AG20443 (cell line): Measurements from ENCODE around the gene GAS6.
"Not testable (repeated sequence)": the region's sequence is repeated elsewhere in the genome, so short reads cannot be mapped to it uniquely, and the experiment has no call there.

Experiments
- DNase-seq: peaks from one replicate; pipeline ENCODE4 v3.0.0; 2012; ENCODE audit warnings: low spot score, mixed read lengths

GAS6 gene

DNA sequence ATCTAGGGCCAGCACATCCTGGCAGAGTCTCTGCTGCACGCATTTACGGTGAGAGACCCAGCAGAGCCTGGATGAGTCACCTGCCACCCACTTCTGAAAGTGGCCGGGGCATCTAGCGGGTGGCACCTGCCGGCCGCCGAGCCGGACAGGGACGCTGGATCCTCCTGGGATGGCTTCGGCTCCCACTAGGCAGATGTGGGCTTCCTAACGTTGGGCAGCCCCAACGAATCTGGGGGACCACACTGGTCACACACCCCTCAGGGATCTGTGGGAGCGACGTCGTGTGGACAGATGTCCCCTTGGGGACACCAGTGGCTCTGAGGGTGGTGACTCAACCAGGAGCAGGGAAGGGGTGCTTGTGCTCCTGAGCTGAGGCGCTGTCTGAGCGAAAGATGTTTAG, 72.7 kb downstream of the GAS6 start:
- DNase-seq, result no peak

DNA sequence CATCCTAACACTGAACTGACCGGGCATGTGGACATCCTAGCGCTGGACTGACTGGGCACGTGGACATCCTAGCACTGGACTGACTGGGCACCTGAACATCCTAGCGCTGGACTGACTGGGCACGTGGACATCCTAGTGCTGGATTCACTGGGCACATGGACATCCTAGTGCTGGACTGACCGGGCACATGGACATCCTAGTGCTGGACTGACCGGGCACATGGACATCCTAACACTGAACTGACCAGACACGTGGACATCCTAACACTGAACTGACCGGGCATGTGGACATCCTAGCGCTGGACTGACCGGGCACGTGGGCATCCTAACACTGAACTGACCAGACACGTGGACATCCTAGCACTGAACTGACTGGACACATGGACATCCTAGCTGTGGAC, 73.9 kb downstream of the GAS6 start:
- not testable (repeated sequence) for DNase-seq

DNA sequence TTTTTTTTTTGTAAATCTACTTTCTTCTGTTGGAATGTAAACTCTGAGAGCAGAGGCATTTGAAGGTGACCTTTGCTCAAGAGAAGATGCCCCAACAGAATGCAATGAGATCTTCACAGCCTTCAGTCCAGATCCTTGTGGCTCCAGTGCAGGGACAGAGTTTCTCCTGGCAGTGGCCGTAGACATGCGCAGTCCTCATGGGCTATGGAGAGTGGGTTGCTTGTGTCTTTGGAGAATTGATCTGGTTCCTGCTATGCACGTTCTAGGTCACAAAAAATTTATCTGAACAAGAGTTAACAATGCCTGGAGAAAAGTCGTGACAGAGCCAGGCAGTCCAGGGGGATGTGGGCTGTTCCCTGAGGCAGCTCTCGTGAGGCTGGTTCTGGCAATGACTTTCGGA, 74.7 kb downstream of the GAS6 start:
- DNase-seq, result no peak

DNA sequence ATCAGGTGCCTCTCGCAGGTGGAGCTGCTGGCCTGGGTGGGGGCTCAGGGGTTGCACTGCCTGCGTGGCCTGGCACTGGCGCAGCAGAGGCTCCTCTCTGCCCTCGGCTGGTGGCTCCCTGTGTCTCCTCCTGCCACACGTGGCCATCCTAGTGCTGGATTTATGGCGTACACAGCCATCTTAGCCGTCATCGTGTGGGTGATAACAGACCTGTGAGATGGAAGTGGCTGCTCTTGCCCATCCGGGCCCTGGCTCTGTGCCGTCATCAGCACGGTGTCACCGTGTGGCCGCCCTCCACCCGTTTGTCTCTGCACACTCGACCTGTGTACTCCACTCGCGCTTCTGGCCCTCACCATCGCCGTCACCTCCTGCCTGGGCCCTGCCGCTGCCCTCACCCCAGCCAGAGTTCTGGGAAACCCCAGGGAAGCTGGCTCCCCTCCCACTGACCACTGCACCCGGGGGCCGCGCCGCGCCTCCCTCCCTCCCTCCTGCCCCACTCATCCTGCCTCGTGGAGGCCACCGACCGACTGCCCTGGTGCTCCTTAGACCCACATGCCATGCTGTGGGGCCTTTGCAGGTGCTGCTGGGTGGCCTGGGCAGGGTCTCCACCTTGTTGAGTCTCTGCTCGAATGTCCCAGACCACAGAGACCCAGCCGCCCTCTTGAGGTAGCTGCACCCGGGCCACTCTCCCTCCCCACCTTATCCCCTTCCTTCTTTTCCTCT, 75.3 kb downstream of the GAS6 start:
- no peak for DNase-seq

DNA sequence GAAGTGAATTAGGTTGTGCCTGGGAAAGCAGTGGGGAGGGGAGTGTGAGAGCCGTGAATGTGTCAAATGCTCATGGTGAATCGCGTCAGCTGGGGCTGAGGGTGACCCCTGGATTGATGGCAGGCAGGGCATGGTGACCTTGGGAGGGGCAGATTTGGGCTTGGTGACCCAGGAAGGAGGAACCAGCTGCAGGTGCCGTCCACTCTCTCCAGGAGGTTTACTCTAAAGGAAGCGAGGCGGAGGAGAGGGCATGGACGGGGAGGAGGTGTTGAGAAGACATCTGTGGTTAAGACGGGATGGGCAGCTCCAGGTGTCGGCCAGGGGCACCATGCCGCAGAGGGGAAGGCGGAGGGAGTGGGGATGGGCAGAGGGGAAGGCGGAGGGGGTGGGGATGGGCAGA, 76.2 kb downstream of the GAS6 start:
- DNase-seq, result no peak

DNA sequence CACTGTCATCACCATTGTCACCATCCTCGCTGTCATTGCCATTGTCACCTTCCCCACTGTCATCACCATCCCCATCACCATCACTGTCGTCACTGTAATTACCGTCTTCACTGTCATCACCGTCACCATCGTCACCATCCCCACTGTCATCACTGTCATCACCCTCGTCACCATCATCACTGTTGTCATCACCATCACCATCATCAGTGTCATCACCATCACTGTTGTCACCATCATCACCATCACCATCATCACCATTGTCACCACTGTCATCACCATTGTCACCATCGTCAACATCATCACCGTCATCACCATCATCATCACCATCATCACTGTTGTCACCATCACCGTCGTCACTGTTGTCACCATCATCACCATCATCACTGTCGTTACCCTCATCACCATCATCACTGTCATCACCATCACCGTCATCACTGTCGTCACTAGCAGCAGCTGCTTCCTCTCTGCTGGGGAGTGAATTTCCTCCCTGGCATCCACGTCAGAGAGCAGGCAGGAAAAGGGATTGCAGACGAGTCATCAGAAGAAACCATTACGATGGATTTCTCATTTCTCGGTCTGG, 77.5 kb downstream of the GAS6 start:
- no peak for DNase-seq

DNA sequence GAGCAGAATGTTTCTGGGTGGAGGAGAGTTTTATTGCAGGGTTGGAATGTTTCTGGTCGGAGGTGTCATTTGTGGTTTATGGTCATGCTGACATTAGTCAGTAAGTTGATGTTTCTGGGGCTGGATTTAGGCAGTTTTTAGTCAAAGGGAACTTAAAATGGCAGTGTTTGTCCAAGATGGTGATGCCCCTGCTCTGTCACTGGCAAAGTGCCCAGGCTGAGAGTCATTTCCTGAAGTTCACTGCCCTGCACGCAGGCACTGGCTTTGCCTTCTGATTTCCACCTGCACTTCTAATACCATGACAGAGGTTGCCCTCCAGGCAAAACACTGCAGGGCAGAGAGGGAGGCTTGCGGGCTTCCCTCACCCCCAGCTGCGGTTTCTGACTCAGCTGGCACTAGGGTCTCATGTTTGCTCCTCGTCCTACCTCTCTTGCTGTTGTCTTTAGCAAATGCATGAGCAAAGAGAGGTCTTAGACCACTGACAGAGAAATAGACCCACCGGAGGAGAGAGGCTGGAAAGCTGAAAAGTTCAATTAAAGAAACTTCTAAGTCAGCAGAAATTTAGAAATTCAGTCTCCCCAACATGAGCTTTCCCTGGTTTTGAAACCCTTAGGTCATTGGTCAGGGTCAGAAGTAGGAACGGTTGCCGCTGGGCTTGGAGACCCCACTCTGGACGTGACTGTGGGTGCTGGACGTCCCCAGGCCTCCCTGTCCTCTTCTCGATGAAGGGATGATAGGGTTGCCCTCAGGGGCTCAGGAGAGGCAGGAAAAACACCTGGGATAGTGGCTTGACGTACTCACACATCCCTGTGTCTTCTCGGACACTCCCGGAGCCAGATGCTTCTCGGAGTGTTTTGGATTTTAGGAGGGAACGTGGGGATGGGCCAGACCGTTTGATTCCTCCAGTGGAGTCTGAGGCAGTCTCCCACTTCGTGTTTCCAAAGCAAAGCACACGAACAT, 78.5 kb downstream of the GAS6 start:
- peak; percentile 56 for DNase-seq

DNA sequence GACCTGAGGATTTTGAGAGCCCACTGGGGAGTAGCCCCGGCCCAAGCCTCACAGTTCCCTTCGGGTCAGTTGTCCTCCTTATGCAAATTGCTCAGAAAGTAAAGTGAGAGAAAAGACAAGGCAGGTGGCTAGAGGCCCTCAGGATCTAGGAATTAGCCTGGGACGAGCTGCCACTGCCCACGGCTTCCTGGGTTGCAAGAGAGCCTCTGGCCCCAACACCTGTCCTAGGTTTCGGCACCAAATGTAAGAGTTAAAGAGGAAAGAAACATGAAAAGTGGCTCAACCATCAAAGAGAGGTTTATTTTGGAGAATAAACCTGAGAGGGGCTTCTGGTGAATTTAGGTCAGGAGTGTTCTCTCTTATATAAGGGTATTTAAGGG, 79.2 kb downstream of the GAS6 start:
- DNase-seq, result no peak

DNA sequence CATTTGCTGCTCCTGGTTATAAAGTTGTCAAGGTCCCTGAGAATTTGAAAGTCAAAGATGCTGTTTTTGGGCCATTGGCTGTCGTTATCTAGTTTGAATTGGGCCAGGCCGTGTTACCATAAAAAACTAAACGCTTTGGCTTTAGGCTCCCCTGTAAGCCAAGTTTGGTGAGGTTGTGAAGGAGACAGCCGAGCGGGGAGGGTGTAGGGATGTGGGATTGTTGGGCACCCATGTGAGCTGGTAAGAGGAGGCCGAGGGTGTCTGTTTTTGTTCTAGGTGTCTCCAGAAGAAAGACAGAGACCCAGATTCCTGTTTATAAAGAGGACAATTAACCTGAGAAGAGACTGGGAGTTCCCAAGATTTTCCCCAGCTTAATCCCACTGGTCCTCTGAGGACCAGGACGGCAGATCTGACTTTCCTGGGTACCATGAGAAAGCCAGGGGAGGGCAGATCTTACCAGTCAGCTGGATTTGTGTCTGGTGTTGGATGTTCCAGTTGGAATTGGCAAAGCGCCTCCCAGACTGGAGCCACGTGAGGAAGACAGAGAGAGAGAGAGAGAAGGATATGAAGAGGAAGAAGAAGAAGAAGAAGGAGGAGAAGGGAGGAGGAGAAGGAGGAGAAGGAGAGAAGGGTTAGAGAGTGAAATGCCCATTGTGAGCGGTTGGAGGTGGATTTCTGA, 79.8 kb downstream of the GAS6 start:
- no peak for DNase-seq

DNA sequence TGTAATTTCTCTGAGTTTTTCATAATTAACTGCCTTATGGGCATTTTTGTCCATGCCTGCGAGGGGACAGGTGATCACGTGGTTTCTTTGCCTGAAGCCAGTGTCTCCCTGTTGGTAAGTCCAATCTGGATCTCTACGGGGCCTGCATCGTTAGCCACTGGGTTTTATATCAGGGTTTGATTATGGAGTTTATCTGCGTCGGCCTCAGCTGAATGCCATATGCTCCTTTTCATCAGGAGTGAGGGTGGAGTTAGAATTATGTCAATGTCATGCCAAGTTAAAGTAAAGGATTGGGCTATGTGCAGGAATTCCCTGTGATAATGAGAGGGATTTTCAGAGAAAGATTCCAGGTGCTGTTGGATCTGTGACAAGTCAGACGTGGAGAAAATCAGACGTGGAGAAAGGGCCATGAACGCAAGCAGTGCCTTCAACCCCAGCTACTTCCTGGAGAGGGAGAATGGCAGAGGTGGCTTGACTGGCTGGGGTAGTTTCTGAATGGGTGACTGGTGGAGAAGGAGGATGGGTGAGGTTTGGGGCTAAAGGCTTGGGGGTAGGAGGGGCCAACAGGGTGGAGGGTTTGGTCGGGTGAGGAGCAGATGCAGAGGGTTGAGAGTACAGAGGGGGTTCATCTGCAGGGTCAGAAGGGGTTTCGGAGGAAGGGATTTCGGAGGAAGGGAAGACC, 80.5 kb downstream of the GAS6 start:
- DNase-seq, result no peak

DNA sequence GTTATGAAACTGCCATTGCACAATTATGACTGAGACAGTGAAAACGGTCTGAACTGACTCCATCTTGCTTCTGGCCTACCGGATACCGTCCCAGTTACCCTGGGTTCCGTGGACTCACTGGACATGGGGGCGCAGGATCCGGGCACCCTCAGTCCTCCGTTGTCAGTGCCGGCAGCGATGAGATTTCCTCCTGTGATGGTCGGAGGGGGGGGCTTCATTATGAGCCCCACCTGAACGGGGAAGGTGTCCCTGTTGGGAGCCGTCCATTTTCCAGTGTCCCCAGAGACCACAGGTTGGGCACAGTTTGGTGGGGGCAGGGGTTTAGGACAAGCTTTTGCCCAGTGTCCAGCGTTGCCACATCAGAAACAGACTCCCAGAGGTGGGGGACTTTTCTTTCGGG, 81.4 kb downstream of the GAS6 start:
- DNase-seq, result no peak

DNA sequence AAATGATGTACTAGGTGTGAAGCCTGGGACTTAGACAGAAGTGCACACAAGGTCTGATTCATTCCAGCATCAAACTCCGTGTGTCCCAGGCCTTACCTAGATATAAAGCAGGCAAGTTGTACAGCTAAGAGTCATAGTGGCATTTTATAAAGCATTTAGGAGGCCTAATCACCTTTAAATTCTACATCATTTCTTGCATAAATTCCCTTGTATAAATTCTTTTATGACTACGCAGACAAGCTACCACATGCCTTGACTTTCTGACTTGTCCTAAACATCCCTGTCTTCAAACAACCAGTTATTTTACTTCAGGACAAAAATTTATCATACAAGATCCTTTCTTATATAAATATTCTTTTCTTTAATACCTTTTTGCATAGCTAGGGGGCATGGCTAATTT, 82.3 kb downstream of the GAS6 start:
- no peak for DNase-seq

DNA sequence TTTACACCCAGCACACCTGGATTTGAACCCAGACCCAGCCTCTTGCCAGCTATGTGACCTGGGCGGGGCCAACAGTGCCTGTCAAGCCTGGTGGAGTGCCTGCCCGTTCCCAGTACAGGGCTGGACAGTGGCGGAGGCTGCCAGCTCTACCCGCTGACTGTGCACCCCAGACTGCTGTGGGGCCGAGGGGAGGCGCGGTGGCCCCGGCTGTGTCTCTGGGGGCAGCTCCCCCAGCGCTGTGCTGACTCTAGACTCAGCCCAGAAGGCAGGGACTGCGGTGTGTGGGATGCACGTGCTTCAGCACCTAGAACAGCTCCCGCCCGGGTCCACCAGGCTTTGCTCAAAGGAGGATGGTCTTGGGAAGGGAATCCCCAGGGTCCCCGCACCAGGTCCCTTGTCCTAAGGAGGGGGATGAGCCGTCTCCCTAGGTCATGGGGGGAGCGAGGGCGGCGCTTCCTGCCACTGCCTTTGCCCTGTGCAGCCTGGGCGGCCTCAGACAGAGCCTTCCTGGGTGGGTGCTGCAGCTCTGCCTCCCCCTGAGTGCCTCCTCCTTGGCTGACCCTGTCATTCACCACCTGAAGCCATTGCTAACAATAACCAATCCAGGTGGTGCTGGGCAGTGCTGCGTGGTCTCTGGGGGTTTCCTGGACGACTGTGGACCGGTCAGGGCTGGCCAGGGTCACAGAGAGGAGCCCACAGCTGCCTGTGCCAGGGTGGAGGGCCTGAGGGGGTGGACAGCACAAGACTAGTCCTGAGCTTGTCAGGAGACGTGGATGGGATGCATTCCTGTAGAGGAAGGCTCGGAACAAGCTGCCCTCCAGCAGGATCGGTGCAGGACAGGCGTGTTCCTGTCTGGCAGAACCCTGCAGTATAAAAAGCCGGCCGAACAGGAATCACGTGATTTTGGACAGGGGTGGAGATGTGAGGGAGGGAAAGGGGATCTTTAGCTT, 86.3 kb downstream of the GAS6 start:
- peak; percentile 74 for DNase-seq

DNA sequence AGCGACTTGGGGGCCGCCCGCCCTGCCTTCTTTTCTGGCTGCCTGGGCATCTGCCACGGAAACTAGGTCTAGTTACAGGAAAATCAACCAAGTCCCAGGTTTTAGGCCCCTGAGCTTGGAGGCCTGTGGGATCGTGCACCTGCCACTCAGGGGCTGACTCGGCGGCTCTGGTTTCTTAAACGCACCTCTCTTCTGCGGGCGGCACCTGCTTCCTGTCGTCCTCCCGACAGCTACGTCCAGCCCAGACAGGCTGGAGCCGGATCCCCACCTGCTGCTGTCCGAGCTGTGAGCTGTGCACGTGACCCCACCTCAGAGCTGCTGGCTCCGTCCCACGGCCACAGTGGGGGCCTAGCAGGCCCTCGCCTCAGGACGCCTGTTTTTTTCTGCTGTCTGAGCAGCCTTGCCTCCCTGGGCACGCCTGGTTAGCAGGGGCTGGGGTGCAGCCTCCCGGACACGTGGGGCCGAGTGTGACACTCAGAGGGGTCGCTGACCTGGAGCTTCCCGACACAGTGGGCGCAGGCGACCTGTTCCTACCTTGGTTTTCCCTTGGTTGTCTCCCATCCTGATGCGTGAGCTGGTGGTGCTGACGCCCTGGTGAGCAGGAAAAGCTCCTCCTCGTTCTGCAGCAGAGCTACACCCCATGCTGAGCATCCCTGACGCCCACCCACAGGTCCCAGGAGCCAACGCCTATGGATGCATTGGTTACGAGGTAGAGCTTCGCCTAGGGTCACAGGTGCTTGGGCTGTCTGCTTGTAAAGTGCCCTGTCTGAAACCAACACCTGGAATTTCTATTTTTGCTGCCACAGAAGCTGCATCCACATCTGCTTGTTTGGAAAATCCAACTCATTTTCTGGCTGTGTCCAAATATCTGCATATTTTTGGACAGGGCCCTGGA, 87.4 kb downstream of the GAS6 start:
- DNase-seq, result no peak

DNA sequence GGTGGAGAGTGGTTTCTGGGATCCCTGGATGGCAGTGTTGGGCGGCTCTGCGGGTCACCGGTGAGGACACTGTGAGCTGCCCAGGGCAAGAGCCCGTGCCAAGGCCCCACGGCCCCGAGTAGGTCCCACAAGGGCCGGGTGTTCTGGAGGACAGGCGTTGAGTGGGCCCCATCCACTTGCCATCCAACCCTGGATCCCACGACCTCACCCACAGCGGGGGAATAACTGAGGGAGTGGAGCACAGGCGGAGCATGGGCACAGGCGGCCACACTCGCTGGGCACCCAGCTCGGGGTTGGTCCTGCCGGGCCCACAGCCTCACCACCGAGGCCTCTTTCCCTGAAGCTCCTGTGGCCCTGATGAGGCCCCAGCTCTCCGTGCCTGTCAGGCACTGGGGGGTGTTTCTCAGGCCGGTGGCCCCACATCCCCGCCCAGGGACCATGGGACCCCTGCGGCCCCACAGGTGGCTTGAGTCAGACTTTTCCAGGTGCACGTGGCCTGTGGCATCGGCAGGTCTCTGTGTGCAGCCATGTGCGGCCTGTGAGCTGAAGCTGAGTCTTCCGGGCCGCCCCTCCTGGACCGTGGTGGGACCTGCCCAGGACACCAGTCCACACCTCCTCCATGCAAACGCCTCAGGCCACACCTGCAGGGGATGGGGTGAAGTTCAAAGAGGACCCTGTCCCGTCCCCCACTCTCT, 88.3 kb downstream of the GAS6 start:
- DNase-seq, result no peak

DNA sequence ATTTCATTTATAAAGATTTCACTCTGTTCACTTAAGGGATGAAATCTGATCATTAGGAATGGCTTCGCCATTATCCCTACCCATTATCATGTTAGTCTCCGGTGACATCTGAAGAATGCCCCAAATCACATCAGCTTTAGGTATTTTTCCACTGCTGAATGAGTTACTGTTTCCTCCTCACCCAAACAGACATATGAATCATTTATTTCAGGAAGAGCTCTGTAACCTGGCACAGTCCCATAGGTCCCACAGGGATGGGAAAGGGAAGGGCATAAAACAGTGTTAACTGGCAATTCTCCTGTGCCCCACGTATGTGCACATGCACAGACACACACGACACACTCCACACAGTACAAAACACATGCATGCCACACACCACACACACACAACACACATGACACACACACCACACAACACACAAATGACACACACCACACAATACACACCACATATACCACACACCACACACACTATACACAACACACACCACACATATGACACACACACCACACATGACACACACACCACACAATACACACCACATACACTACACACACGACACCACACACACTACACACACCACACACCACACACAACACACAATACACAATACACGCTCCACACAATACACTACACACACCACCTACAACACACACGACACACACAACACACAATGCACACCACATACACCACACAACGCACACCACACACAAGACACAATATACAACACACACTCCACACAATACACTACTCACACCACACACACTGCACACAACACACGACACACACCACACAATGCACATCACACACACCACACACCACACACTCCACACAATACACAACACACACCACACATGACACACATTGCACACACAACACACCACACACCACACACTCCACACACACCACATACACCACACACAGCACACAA, 89.4 kb downstream of the GAS6 start:
- DNase-seq, result peak; percentile 47

DNA sequence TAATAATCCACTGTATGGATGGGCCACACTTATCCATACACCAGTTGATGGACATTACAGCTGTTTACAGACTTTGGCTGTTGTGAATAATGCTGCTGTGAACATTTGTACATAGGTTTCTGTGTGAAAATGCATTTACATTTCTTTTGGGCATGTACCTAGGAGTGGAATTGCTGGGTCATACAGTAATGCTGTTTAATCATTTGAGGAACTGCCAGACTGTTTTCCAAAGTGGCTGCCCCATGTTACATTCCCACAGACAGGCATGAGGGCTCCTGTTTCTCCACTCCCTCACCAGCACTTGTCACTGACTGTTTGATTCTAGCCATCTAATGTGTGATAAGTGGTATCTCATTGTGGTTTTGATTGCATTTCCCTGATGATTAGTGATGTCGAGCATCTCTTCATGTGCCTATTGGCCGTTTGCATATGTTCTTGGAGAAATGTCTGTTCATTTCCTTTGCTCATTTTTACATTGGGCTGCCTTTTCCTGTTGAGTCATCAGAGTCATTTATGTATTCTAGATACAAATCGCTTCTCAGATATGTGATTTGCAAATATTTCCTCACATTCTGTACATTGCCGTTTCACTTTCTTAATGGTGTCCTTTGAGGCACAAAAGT, 92.1 kb downstream of the GAS6 start:
- no peak for DNase-seq
